Measurements from ENCODE around the gene IRF2BP2.

IRF2BP2 gene

DNA sequence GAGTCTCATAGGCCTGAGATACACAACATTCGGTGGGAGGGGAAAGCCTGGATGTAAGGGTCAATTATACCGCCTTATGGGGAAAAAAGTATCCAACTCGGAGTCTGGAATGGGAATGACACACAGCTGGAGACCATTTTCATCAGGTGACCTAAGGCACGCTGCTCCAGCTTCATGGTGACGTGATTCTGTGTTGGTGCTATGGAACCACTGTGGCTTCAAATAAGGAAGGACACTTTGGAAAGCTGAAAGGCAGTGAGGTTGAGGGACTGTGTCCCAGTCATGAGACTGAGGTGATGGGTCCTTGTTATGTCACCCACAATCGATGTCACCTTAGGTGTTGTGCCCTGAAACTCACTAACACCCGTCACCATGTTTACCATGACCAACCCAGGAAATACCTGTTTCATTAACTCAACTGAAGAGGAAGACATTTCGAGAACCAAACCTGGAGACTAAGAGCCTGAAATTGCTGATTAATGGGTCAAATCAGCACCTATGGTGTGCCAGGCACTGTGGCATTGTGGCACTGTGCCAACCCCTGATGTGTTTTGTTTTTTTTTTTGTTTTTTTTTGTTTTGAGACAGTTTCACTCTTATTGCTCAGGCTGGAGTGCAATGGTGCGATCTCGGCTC, 54.5 kb downstream of the IRF2BP2 start:
- FAIRE-seq, result no peak
- no peak for DNase-seq (ENCODE audit: insufficient read length)
- no peak for TF ChIP-seq TAF1 (IDR thresholded peaks at IDR 0.05; ENCODE audit: borderline replicate concordance, low read depth, low read length)
- TF ChIP-seq POLR2AphosphoS5 (IDR thresholded peaks at IDR 0.05; ENCODE audit: low read depth, low read length), result no peak
- no peak for TF ChIP-seq POLR2A (IDR thresholded peaks at IDR 0.05; ENCODE audit: low read depth, low read length)

DNA sequence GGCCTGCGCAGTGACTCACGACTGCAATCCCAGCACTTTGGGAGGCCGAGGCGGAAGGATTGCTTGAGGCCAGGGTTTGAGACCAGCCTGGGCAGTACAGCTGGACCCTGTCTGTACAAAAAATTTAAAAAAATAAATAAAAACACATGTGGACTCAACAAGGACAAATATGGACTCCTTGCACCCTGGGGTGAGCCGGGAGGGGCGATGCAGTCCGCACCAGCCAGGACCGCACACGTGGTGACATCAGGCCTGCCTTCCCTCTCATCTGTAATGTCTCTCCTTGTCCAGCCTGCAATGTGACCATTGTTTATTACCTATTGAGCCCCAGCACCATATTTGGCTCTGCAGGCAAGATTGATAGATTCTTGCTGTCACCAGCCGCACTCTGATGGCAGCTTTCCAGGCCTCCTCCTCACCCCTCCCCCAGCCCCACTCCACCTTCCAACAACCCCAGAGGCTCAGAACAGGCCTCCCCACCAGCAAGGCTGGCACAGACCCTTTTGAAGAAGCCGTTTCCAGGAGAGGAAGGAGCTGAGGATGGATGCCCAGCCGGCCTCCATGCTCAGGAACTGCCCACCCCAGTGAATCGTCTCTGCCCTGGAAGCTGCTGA, 55.2 kb downstream of the IRF2BP2 start:
- TF ChIP-seq POLR2AphosphoS5 (IDR thresholded peaks at IDR 0.05; ENCODE audit: low read depth, low read length), result no peak
- no peak for TF ChIP-seq TAF1 (IDR thresholded peaks at IDR 0.05; ENCODE audit: borderline replicate concordance, low read depth, low read length)
- no peak for TF ChIP-seq POLR2A (IDR thresholded peaks at IDR 0.05; ENCODE audit: low read depth, low read length)
- no peak for DNase-seq (ENCODE audit: insufficient read length)

More for the DNA sequence above, 55.2 kb downstream of the IRF2BP2 start:
- no peak for FAIRE-seq
